Stimulated activated CD4-positive, alpha-beta T cell treated with anti-CD3 and anti-CD28 coated beads, Interleukin-4, amount 100 ng/mL, for 1 hour (primary cell): ENCODE measurements around the gene UBXN11.

Experiments
- DNase-seq: peaks from one replicate; pipeline ENCODE4 v3.0.0-alpha.2; 2020

UBXN11 gene

GRCh38 chr1:26259005-26259404 lies 47.4 kb downstream of the UBXN11 start:
- no peak for DNase-seq

GRCh38 chr1:26257222-26257621 lies 49.2 kb downstream of the UBXN11 start:
- DNase-seq: no peak

- no peak for DNase-seq
These were observed 52.0 kb downstream of the UBXN11 start for GRCh38 chr1:26254404-26254803.

GRCh38 chr1:26252718-26253117 lies 53.7 kb downstream of the UBXN11 start:
- no peak for DNase-seq

- DNase-seq: no peak
These were observed 66.5 kb downstream of the UBXN11 start for GRCh38 chr1:26239936-26240335.

- DNase-seq: no peak
These were observed 69.0 kb downstream of the UBXN11 start for GRCh38 chr1:26237230-26237966.

- no peak for DNase-seq
These were observed 71.6 kb downstream of the UBXN11 start for GRCh38 chr1:26234644-26235370.

GRCh38 chr1:26233903-26234643 lies 72.4 kb downstream of the UBXN11 start, which contains the start of gene CEP85:
CEP85 (plus strand) TSS chr1:26234200; CDS start chr1:26239784, 5,584 bp downstream.
- peak; percentile 98 for DNase-seq
